Measurements from ENCODE around the gene VSTM2B.

GRCh38 chr19:29478578-29479565 is 46.9 kb upstream of the VSTM2B start:
- TF ChIP-seq CTCF (conservative IDR thresholded peaks at IDR 0.05; ENCODE audit: low read depth, low read length) = peak; percentile 20; the same call in 1 of the 2 replicates
- TF ChIP-seq BHLHE40 (IDR thresholded peaks at IDR 0.05; ENCODE audit: low read depth, low read length) = no peak

All from IMR-90 (cell line).